Tibial nerve (tissue), 4 donors: Measurements from ENCODE around the gene TEKT5. TPM values are rescaled to one million over a fixed set of nuclear protein-coding genes. Genes with fewer than 3 reads are reported as not detected.
"Not testable (repeated sequence)": the region's sequence is repeated elsewhere in the genome, so short reads cannot be mapped to it uniquely, and the experiment has no call there.

Experiments
- DNase-seq, 2 donors: peaks; one replicate each; pipeline ENCODE4 v3.0.0-alpha.2; 2019; ENCODE audit warnings: low spot score in 2 of 2
- H3K27ac ChIP-seq, 4 donors: fragments of 200-600 bp; sonication (generic) in 3 of 4; one replicate each; pipeline ENCODE4 v1.5.1; 2017 to 2019; ENCODE audit warnings: mild to moderate bottlenecking in 1 of 4
- H3K27me3 ChIP-seq, 2 donors: fragments of 200-600 bp; sonication (generic) in 1 of 2; one replicate each; pipeline versions ENCODE4 v1.5.1 to v1.6.0; 2017 to 2019
- H3K36me3 ChIP-seq, 3 donors: fragments of 200-600 bp; sonication (generic); one replicate each; pipeline ENCODE4 v1.5.1; 2018 to 2019
- H3K4me1 ChIP-seq, 4 donors: fragments of 200-600 bp; sonication (generic) in 3 of 4; one replicate each; pipeline ENCODE4 v1.5.1; 2017 to 2019
- H3K4me3 ChIP-seq, 4 donors: fragments of 200-600 bp; sonication (generic) in 3 of 4; one replicate each; pipeline ENCODE4 v1.5.1; 2017 to 2019; ENCODE audit warnings: mild to moderate bottlenecking in 1 of 4, moderate library complexity in 1 of 4
- H3K9me3 ChIP-seq, 4 donors: fragments of 200-600 bp; sonication (generic) in 3 of 4; one replicate each; pipeline ENCODE4 v1.5.1; 2017 to 2019
- EP300 ChIP-seq, 2 donors: sonication (generic); formaldehyde crosslinking; IDR thresholded peaks; one replicate each; pipeline ENCODE4 v1.6.1; 2017; ENCODE audit warnings: antibody characterized with exemption in 2 of 2, mild to moderate bottlenecking in 1 of 2
- POLR2A ChIP-seq, 2 donors: fragments of 450-650 bp; IDR thresholded peaks; one replicate each; pipeline ENCODE4 v1.6.1; 2017; ENCODE audit warnings: antibody characterized with exemption in 2 of 2, mild to moderate bottlenecking in 2 of 2, moderate library complexity in 2 of 2
- WGBS, 2 donors: methylation state at CpG; one replicate each; pipeline ENCODE4 v1.1.5; 2018; 5-methylcytosine and 5-hydroxymethylcytosine counted together
- total RNA-seq, 4 donors: library from RNA; depleted of rRNA; stranded (reverse); fragments of >200 nt; gene quantifications; one replicate each; pipeline ENCODE4 v1.1.0, GENCODE V29; 2016
- TF ChIP-seq, protein P1 (sequence below), 5 experiments: fragments of 200-600 bp in 3 of 5; fragments of 450-650 bp in 2 of 5; sonication (generic) in 3 of 5; IDR thresholded peaks; one replicate each; pipeline ENCODE4 v1.5.1; 2016 to 2019; ENCODE audit warnings: antibody characterized with exemption in 5 of 5, mild to moderate bottlenecking in 3 of 5, moderate library complexity in 2 of 5

TEKT5 gene
- total RNA-seq, 4 donors from 2014 or later, result not detected

GRCh38 chr16:10679921-10680320, 14.8 kb downstream of the TEKT5 start:
- TF ChIP-seq, protein P1, sequence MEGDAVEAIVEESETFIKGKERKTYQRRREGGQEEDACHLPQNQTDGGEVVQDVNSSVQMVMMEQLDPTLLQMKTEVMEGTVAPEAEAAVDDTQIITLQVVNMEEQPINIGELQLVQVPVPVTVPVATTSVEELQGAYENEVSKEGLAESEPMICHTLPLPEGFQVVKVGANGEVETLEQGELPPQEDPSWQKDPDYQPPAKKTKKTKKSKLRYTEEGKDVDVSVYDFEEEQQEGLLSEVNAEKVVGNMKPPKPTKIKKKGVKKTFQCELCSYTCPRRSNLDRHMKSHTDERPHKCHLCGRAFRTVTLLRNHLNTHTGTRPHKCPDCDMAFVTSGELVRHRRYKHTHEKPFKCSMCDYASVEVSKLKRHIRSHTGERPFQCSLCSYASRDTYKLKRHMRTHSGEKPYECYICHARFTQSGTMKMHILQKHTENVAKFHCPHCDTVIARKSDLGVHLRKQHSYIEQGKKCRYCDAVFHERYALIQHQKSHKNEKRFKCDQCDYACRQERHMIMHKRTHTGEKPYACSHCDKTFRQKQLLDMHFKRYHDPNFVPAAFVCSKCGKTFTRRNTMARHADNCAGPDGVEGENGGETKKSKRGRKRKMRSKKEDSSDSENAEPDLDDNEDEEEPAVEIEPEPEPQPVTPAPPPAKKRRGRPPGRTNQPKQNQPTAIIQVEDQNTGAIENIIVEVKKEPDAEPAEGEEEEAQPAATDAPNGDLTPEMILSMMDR (IDR thresholded peaks at IDR 0.05), result no peak
- TF ChIP-seq EP300 (IDR thresholded peaks at IDR 0.05) (no peak), POLR2A (IDR thresholded peaks at IDR 0.05) (no peak)
- no peaks in the 10 kb centered on the region for H3K9me3 ChIP-seq
- no peak overlapping the region for H3K27ac ChIP-seq
- H3K36me3 ChIP-seq, result no peaks in the 10 kb centered on the region
- no peak for DNase-seq
- H3K4me1 ChIP-seq, result no peaks in the 10 kb centered on the region
- H3K27me3 ChIP-seq, result no peaks in the 10 kb centered on the region
- no peak overlapping the region for H3K4me3 ChIP-seq

- H3K27ac ChIP-seq, result not testable (repeated sequence)
Observed at GRCh38 chr16:10679441-10679840, 15.3 kb downstream of the TEKT5 start.

GRCh38 chr16:10678655-10679054, 16.1 kb downstream of the TEKT5 start:
- no peaks in the 10 kb centered on the region for H3K4me1 ChIP-seq
- H3K27ac ChIP-seq, result no peak overlapping the region
- H3K36me3 ChIP-seq, result no peaks in the 10 kb centered on the region
- no peak for DNase-seq
- TF ChIP-seq EP300 (IDR thresholded peaks at IDR 0.05) (no peak), POLR2A (IDR thresholded peaks at IDR 0.05) (no peak)
- TF ChIP-seq, protein P1 (IDR thresholded peaks at IDR 0.05), result no peak
- H3K27me3 ChIP-seq, result no peaks in the 10 kb centered on the region
- H3K9me3 ChIP-seq, result no peaks in the 10 kb centered on the region
- WGBS, 2 donors, result 42 to 52% methylated on average over 2 of the region's 2 CpGs
- H3K4me3 ChIP-seq, result no peak overlapping the region

More at GRCh38 chr16:10679441-10679840, 15.3 kb downstream of the TEKT5 start:
- not testable (repeated sequence) for H3K9me3 ChIP-seq, H3K4me1 ChIP-seq, DNase-seq, H3K4me3 ChIP-seq, H3K36me3 ChIP-seq, H3K27me3 ChIP-seq
- WGBS, 2 donors, result 83 to 90% methylated on average over 7 of the region's 7 CpGs

- Histone ChIP-seq H3K4me1 (no peaks in the 10 kb centered on the region), H3K27ac (no peak overlapping the region), H3K27me3 (no peaks in the 10 kb centered on the region), H3K4me3 (no peak overlapping the region), H3K9me3 (no peaks in the 10 kb centered on the region), H3K36me3 (no peaks in the 10 kb centered on the region)
- WGBS, 2 donors, result 88 to 93% methylated on average over 6 of the region's 6 CpGs
- TF ChIP-seq POLR2A (IDR thresholded peaks at IDR 0.05) (no peak), EP300 (IDR thresholded peaks at IDR 0.05) (no peak)
- TF ChIP-seq, protein P1 (IDR thresholded peaks at IDR 0.05), result no peak
- no peak for DNase-seq
Observed at GRCh38 chr16:10676284-10676683, 18.4 kb downstream of the TEKT5 start.

DNA sequence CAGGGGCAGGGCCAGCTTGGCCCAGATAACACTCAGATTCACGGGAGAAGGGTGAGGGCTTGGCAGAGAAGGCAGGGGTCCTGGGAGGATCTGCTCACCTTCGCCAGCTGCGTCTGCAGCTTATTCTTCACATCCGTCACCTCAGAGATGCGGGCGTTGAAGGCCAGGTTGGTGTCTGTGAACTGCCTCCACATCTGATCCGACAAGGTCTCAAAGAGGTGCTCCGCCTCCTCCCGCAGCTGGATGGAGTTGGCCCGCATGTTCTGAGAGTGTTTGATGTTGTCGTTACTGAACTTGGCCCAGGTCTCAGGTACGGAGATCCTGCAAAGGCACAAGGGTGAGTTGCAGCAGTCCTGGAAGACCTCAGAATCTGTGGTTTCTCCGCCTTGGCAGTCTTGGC, 18.9 kb downstream of the TEKT5 start:
- Histone ChIP-seq H3K9me3 (no peaks in the 10 kb centered on the region), H3K27ac (no peak overlapping the region), H3K4me1 (no peaks in the 10 kb centered on the region), H3K36me3 (no peaks in the 10 kb centered on the region), H3K4me3 (no peak overlapping the region), H3K27me3 (no peaks in the 10 kb centered on the region)
- no peak for DNase-seq
- 91 to 93% methylated on average over 12 to 13 of the region's 13 CpGs for WGBS, 2 donors
- TF ChIP-seq EP300 (IDR thresholded peaks at IDR 0.05) (no peak), POLR2A (IDR thresholded peaks at IDR 0.05) (no peak)
- TF ChIP-seq, protein P1 (IDR thresholded peaks at IDR 0.05), result no peak

- Histone ChIP-seq H3K9me3 (no peaks in the 10 kb centered on the region), H3K36me3 (no peaks in the 10 kb centered on the region), H3K4me1 (no peaks in the 10 kb centered on the region), H3K27ac (no peak overlapping the region), H3K4me3 (no peak overlapping the region), H3K27me3 (no peaks in the 10 kb centered on the region)
- no peak for DNase-seq
- 75 to 83% methylated on average over 11 of the region's 11 CpGs for WGBS, 2 donors
- no peak for TF ChIP-seq EP300 (IDR thresholded peaks at IDR 0.05)
- no peak for TF ChIP-seq POLR2A (IDR thresholded peaks at IDR 0.05)
- TF ChIP-seq, protein P1 (IDR thresholded peaks at IDR 0.05), result no peak
Observed at GRCh38 chr16:10675216-10675615, 19.5 kb downstream of the TEKT5 start.
